BJ (cell line): ENCODE measurements around the gene INSIG1. TPM values are rescaled to one million over a fixed set of nuclear protein-coding genes. Genes with fewer than 3 reads are reported as not detected.

Experiments used
- CTCF ChIA-PET: fragments of 350-600 bp; formaldehyde crosslinking; extraction: SDS; loops from one replicate; lab custom pipeline; 2021; ENCODE audit warnings: antibody characterized with exemption, inconsistent platforms; lab: Yijun Ruan, JAX
- POLR2A ChIA-PET: fragments of 300-600 bp; sonication (Branson Sonifier 250); formaldehyde crosslinking; extraction: SDS; loops from one replicate; lab custom pipeline; 2021; ENCODE audit warnings: antibody characterized with exemption; lab: Charles Lee
- DNase-seq: peaks from one replicate; pipeline ENCODE4 v3.0.0-alpha.2; 2011; ENCODE audit warnings: low read depth
- H3K27me3 ChIP-seq: 2 replicates; pipeline ENCODE4 v1.6.0; 2011; ENCODE audit warnings: low read length; ENCODE audit not compliant: control insufficient read depth, insufficient read depth
- H3K36me3 ChIP-seq: 2 replicates; pipeline ENCODE4 v1.5.1; 2011; ENCODE audit warnings: low read length; ENCODE audit not compliant: control insufficient read depth, insufficient read depth
- H3K4me3 ChIP-seq: 2 replicates; pipeline ENCODE4 v1.5.1; 2011; ENCODE audit warnings: low read depth, mild to moderate bottlenecking, control low read depth, low read length
- CTCF ChIP-seq: IDR thresholded peaks from 2 replicates; pipeline ENCODE4 v1.5.1; 2011; ENCODE audit warnings: low read depth, mild to moderate bottlenecking, control low read depth, inconsistent platforms, low read length, moderate library complexity; ENCODE audit not compliant: insufficient read depth
- polyA plus RNA-seq: library from polyadenylated mRNA; depleted of rRNA; stranded (reverse); fragments of >200 nt; gene quantifications from 2 replicates; pipeline ENCODE4 v1.2.3, GENCODE V29; 2011

Gene INSIG1
- polyA plus RNA-seq, 1 experiment, result 11.0 TPM

GRCh38 chr7:155317114-155317434 is 19.4 kb downstream of the INSIG1 start:
- no peak for DNase-seq
- no peak for TF ChIP-seq CTCF
- POLR2A ChIA-PET, result no interaction called here
- H3K36me3 ChIP-seq, result no peaks in the 10 kb centered on the region
- no peak overlapping the region for H3K4me3 ChIP-seq
- CTCF ChIA-PET, result no interaction called here
- H3K27me3 ChIP-seq, result no peaks in the 10 kb centered on the region

GRCh38 chr7:155318245-155318644 is 20.6 kb downstream of the INSIG1 start:
- H3K36me3 ChIP-seq, result no peaks in the 10 kb centered on the region
- CTCF ChIA-PET, result no interaction called here
- no peaks in the 10 kb centered on the region for H3K27me3 ChIP-seq
- DNase-seq, result no peak
- no peak overlapping the region for H3K4me3 ChIP-seq
- POLR2A ChIA-PET, result no interaction called here
- TF ChIP-seq CTCF, result no peak

GRCh38 chr7:155322530-155322929 is 24.9 kb downstream of the INSIG1 start:
- ChIA-PET CTCF (interaction anchor here (2.9 kb wide), 1 partner anchor 23 kb away, joined by 7 read pairs; no protein-coding TSS in a partner anchor), POLR2A (no interaction called here)
- H3K36me3 ChIP-seq, result no peaks in the 10 kb centered on the region
- no peak overlapping the region for H3K4me3 ChIP-seq
- DNase-seq, result no peak
- no peaks in the 10 kb centered on the region for H3K27me3 ChIP-seq
- no peak for TF ChIP-seq CTCF

GRCh38 chr7:155323001-155323638 is 25.4 kb downstream of the INSIG1 start:
- ChIA-PET CTCF (interaction anchor here (2.9 kb wide), 1 partner anchor 22 kb away, joined by 7 read pairs; no protein-coding TSS in a partner anchor), POLR2A (no interaction called here)
- DNase-seq, result no peak
- TF ChIP-seq CTCF, result no peak
- H3K4me3 ChIP-seq, result no peak overlapping the region
- no peaks in the 10 kb centered on the region for H3K27me3 ChIP-seq
- H3K36me3 ChIP-seq, result no peaks in the 10 kb centered on the region

GRCh38 chr7:155324012-155324917 is 26.6 kb downstream of the INSIG1 start:
- POLR2A ChIA-PET, result no interaction called here
- CTCF ChIA-PET, result interaction anchor here (2.9 kb wide), 1 partner anchor 21 kb away, joined by 7 read pairs; no protein-coding TSS in a partner anchor
- no peaks in the 10 kb centered on the region for H3K27me3 ChIP-seq
- no peak for TF ChIP-seq CTCF
- no peak for DNase-seq
- H3K36me3 ChIP-seq, result no peaks in the 10 kb centered on the region
- H3K4me3 ChIP-seq, result no peak overlapping the region
